ENCODE data around the gene RMDN3.

The RMDN3 gene

DNA sequence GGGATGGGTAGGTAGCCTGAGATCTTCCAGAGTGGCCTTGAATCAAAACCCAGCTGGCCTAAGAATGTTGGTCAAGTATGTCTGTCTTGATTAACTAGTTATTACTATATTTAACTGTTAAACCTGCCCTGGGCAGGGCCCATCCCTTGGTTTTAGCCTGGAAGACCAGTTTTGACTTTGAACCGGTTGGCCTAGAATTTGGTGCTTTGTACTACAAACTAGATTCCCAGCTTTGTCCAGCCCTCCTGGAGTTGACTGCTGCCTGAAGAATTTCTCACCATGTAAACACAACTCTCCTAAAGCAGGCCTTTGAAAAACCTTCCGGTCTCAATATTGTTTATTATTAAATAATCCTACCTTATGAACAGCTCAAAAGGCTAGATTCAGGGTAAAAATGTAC lies 30.8 kb upstream of the RMDN3 start:
- TF ChIP-seq, protein P1, sequence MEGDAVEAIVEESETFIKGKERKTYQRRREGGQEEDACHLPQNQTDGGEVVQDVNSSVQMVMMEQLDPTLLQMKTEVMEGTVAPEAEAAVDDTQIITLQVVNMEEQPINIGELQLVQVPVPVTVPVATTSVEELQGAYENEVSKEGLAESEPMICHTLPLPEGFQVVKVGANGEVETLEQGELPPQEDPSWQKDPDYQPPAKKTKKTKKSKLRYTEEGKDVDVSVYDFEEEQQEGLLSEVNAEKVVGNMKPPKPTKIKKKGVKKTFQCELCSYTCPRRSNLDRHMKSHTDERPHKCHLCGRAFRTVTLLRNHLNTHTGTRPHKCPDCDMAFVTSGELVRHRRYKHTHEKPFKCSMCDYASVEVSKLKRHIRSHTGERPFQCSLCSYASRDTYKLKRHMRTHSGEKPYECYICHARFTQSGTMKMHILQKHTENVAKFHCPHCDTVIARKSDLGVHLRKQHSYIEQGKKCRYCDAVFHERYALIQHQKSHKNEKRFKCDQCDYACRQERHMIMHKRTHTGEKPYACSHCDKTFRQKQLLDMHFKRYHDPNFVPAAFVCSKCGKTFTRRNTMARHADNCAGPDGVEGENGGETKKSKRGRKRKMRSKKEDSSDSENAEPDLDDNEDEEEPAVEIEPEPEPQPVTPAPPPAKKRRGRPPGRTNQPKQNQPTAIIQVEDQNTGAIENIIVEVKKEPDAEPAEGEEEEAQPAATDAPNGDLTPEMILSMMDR (IDR thresholded peaks at IDR 0.05; ENCODE audit: low read length, missing control alignments), result no peak
- H3K4me3 ChIP-seq (replicated peaks; ENCODE audit: low read depth, low read length), result no peak overlapping the region
- no peak for DNase-seq (ENCODE audit: low read depth)

DNA sequence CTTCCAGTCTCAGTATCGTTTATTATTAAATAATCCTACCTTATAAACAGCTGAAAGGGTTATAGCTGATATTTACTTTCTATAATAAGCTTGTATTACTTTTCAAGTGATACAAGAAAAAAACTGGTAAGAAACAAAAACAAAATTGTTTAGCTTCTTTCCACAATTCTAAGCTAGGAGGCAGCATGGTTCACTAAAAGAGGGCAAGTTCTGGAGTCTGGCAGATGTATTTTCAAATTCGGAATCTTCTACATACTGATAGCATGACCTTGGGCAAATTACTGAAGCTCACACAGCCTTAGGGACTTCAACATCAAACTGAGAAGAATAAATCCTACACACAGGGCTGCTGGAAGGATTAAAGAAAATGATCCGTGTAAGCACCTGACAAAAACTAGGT lies 30.1 kb upstream of the RMDN3 start:
- no peak overlapping the region for H3K4me3 ChIP-seq (replicated peaks; ENCODE audit: low read depth, low read length)
- DNase-seq (ENCODE audit: low read depth), result no peak
- TF ChIP-seq, protein P1 (IDR thresholded peaks at IDR 0.05; ENCODE audit: low read length, missing control alignments), result peak; percentile 7

DNA sequence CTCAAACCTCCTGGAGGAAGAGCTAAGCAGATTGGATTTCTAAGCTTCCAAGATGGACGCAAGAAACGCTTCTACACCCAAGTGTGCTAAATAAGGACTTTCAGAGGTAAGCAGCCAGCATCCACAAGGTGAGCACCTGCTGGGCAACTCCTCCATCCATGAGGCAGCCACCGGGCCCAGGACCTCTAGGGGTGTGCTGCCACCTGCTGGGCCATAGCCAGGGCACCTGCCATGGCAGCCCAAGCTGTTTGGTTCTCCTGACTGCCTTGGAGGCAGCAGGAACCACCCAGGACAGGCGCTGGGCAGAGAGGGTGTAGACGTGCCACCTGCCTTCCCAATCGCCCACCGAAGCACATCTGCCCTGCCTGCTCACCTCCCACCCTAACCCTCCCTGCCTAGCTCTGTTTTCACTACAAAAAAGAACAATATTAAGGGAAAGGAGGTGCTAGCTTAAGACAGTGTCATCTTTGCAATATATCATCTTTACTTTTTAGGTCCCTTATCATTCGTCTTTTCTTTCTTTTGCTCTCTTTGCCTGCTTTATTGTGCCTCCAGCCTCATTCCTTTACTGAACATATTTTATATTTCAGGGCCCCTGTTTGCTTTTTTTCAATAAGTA lies 27.7 kb upstream of the RMDN3 start:
- DNase-seq (ENCODE audit: low read depth), result no peak
- no peak overlapping the region for H3K4me3 ChIP-seq (replicated peaks; ENCODE audit: low read depth, low read length)
- TF ChIP-seq, protein P1 (IDR thresholded peaks at IDR 0.05; ENCODE audit: low read length, missing control alignments), result peak; percentile 49

DNA sequence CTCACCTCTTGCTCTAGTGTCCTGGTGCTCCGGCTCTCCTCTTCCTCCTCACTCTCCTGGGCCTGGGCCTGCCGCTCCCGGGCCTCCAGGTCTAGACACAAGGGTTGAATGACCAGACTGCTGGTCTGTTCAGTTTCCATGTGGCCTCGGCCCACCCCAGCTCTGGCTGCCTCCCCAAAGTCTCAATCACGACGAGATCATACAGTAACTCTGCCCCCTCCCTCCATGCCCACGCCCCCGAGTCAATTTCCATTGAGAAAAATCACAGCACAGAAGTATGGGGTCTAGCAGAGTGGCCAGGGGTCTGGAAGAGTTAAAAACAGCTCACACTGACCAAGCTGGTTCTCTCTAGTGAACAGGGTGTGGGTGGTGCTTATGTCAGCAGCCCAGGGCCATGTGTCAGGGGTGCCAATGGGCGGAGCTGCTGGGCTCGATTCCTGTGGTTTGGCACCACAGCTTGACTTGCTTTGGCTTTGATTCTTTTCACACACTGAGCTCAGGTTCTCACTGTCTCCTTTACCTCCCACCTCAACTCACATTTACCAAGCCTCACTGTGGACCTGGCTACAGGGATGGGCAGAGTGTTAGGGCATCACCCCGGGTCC lies 21.6 kb upstream of the RMDN3 start:
- TF ChIP-seq, protein P1 (IDR thresholded peaks at IDR 0.05; ENCODE audit: low read length, missing control alignments), result no peak
- DNase-seq (ENCODE audit: low read depth), result peak; percentile 42
- H3K4me3 ChIP-seq (replicated peaks; ENCODE audit: low read depth, low read length), result no peak overlapping the region

DNA sequence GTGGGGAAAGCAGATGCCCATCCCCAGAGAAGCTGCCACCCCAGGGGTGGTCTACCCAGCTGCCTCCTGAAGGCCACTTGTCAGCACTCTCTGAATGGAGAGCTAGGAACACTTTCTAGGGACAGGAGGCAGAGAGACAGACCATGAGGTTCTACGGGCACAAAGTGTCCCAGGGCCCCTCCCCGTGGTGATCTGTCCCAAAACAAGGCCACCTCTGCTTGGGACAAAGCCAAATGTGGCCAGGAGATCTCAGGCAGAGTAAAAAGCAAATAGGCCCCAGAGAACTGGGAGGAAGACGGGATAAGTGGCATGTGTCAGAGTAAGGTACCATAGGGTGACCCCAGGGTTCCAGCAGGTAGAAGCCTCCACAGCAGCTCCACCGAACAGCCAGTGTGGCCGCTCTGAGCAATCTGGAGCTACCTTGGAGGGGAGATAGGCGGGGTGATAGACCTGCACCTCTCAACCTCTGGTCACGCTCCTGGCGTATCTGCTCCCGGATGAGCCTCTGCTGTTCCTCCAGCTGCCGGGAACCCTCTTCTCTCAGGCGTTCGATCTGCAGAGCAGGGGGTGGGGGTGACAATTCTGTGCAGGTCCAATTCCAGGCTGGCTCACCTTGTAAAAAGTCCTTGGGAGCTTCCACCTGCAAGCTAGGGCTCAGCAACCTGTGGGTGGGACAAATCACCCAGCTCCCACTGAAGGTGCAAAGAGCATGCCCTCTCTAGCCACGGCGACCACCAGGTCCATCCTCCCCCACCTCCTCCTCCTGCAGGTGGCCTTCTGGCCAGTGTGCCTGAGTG lies 20.9 kb upstream of the RMDN3 start:
- no peak for DNase-seq (ENCODE audit: low read depth)
- TF ChIP-seq, protein P1 (IDR thresholded peaks at IDR 0.05; ENCODE audit: low read length, missing control alignments), result no peak
- H3K4me3 ChIP-seq (replicated peaks; ENCODE audit: low read depth, low read length), result no peak overlapping the region

DNA sequence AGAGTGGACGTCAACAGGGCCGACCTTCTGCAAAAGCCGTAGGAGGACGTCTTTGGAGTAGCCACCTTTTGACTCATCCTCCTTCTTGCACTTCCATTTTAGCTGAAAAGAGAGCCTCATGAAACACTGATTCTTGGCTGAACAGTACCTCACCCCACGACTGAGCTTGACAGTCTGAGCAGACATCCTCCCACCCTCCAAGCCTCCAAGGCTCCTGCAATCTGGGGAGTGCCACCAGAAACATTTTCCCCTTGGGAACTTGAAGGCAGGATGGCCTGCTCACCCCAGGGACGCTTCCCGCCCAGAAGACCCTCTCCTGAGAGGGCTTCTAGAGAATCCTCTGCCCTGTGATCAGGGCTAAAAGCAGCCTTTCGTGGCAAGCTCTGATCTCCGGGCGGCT lies 20.0 kb upstream of the RMDN3 start:
- TF ChIP-seq, protein P1 (IDR thresholded peaks at IDR 0.05; ENCODE audit: low read length, missing control alignments), result no peak
- DNase-seq (ENCODE audit: low read depth), result no peak
- no peak overlapping the region for H3K4me3 ChIP-seq (replicated peaks; ENCODE audit: low read depth, low read length)

All from fibroblast of pulmonary artery (primary cell).